ENCODE results near the gene VWA3B.
A peak's percentile ranks its signal among the peaks of the same experiment; 100 is the strongest.
"Not testable (repeated sequence)": the region's sequence is repeated elsewhere in the genome, so short reads cannot be mapped to it uniquely, and the experiment has no call there.

Gene VWA3B

GRCh38 chr2:98086491-98087446, at the start of gene VWA3B:
TSS of gene VWA3B (plus strand) at chr2:98087167. CDS start at chr2:98093093, 5,926 bp downstream.
- in situ Hi-C loops (cut with MboI; ENCODE audit: low pct_unique_long_range_greater_than_20kb, low sequenced_read_pairs): no loop called here

GRCh38 chr2:98037206-98037605, 49.8 kb upstream of the VWA3B start:
- in situ Hi-C loops (cut with MboI; ENCODE audit: low pct_unique_long_range_greater_than_20kb, low sequenced_read_pairs): no loop called here
- DNase-seq: no peak

More at GRCh38 chr2:98086491-98087446, at the start of gene VWA3B:
- DNase-seq: no peak

- no peak for DNase-seq
These were observed 49.2 kb upstream of the VWA3B start for GRCh38 chr2:98037666-98038336.

GRCh38 chr2:98039085-98039756, 47.7 kb upstream of the VWA3B start:
- DNase-seq: peak; percentile 41

More at GRCh38 chr2:98037666-98038336, 49.2 kb upstream of the VWA3B start:
- in situ Hi-C loops (cut with MboI; ENCODE audit: low pct_unique_long_range_greater_than_20kb, low sequenced_read_pairs): no loop called here

GRCh38 chr2:98040331-98040939, 46.5 kb upstream of the VWA3B start:
- DNase-seq: no peak

More at GRCh38 chr2:98039085-98039756, 47.7 kb upstream of the VWA3B start:
- in situ Hi-C loops (cut with MboI; ENCODE audit: low pct_unique_long_range_greater_than_20kb, low sequenced_read_pairs): no loop called here

GRCh38 chr2:98043101-98043500, 43.9 kb upstream of the VWA3B start:
- DNase-seq: no peak
- in situ Hi-C loops (cut with MboI; ENCODE audit: low pct_unique_long_range_greater_than_20kb, low sequenced_read_pairs): no loop called here

More at GRCh38 chr2:98040331-98040939, 46.5 kb upstream of the VWA3B start:
- in situ Hi-C loops (cut with MboI; ENCODE audit: low pct_unique_long_range_greater_than_20kb, low sequenced_read_pairs): no loop called here

GRCh38 chr2:98044730-98045129, 42.2 kb upstream of the VWA3B start:
- DNase-seq; in situ Hi-C loops (cut with MboI; ENCODE audit: low pct_unique_long_range_greater_than_20kb, low sequenced_read_pairs): not testable (repeated sequence)

GRCh38 chr2:98050070-98050469, 36.9 kb upstream of the VWA3B start:
- in situ Hi-C loops (cut with MboI; ENCODE audit: low pct_unique_long_range_greater_than_20kb, low sequenced_read_pairs): no loop called here
- DNase-seq: no peak

GRCh38 chr2:98058191-98058975, 28.6 kb upstream of the VWA3B start:
- in situ Hi-C loops (cut with MboI; ENCODE audit: low pct_unique_long_range_greater_than_20kb, low sequenced_read_pairs): no loop called here
- DNase-seq: no peak

GRCh38 chr2:98060277-98060676, 26.7 kb upstream of the VWA3B start:
- in situ Hi-C loops (cut with MboI; ENCODE audit: low pct_unique_long_range_greater_than_20kb, low sequenced_read_pairs): no loop called here
- no peak for DNase-seq

GRCh38 chr2:98063291-98063854, 23.6 kb upstream of the VWA3B start:
- in situ Hi-C loops (cut with MboI; ENCODE audit: low pct_unique_long_range_greater_than_20kb, low sequenced_read_pairs): no loop called here
- peak; percentile 11 for DNase-seq

- DNase-seq: no peak
- in situ Hi-C loops (cut with MboI; ENCODE audit: low pct_unique_long_range_greater_than_20kb, low sequenced_read_pairs): no loop called here
These were observed 21.2 kb upstream of the VWA3B start for GRCh38 chr2:98065808-98066207.

GRCh38 chr2:98067160-98067559, 19.8 kb upstream of the VWA3B start:
- DNase-seq: no peak
- in situ Hi-C loops (cut with MboI; ENCODE audit: low pct_unique_long_range_greater_than_20kb, low sequenced_read_pairs): no loop called here

GRCh38 chr2:98070081-98070480, 16.9 kb upstream of the VWA3B start:
- no peak for DNase-seq
- in situ Hi-C loops (cut with MboI; ENCODE audit: low pct_unique_long_range_greater_than_20kb, low sequenced_read_pairs): no loop called here

GRCh38 chr2:98072442-98072841, 14.5 kb upstream of the VWA3B start:
- in situ Hi-C loops (cut with MboI; ENCODE audit: low pct_unique_long_range_greater_than_20kb, low sequenced_read_pairs): no loop called here
- no peak for DNase-seq

GRCh38 chr2:98078701-98079100, 8.3 kb upstream of the VWA3B start:
- DNase-seq: no peak
- in situ Hi-C loops (cut with MboI; ENCODE audit: low pct_unique_long_range_greater_than_20kb, low sequenced_read_pairs): no loop called here

- no peak for DNase-seq
- in situ Hi-C loops (cut with MboI; ENCODE audit: low pct_unique_long_range_greater_than_20kb, low sequenced_read_pairs): no loop called here
These were observed 2.7 kb upstream of the VWA3B start for GRCh38 chr2:98084151-98084868.

GRCh38 chr2:98084869-98085238, 2.1 kb upstream of the VWA3B start:
- no peak for DNase-seq
- in situ Hi-C loops (cut with MboI; ENCODE audit: low pct_unique_long_range_greater_than_20kb, low sequenced_read_pairs): no loop called here
